ENCODE measurements around the gene TWNK. TPM values are rescaled to one million over a fixed set of nuclear protein-coding genes. Genes with fewer than 3 reads are reported as not detected.
"Not testable (repeated sequence)": the region's sequence is repeated elsewhere in the genome, so short reads cannot be mapped to it uniquely, and the experiment has no call there.

Gene TWNK
- total and polyA plus RNA-seq, 2 experiments from 2014 or later = 12.2 to 29.4 TPM

- TF ChIP-seq REST (IDR thresholded peaks at IDR 0.05; ENCODE audit: unreplicated experiment) = no peak
- TF ChIP-seq EZH2phosphoT487 (IDR thresholded peaks at IDR 0.05; ENCODE audit: unreplicated experiment) = no peak
Observed at GRCh38 chr10:100972904-100973535, 14.3 kb upstream of the TWNK start (continued).

DNA sequence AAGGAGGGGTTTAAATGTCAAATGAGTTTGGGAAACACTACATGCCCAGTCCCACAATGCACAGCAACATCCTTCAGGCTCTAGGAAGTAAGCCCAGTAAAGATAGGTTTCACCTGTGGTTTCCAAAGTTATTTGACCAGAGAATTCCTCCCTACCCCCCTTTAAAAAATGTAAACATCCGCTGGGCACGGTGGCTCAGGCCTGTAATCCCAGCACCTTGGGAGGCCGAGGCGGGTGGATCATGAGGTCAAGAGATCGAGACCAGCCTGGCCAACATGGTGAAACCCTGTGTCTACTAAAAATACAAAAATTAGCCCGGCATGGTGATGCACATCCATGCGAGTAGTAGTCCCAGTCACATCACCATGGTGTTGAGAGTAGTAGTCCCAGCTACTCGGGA is 11.9 kb upstream of the TWNK start:
- not testable (repeated sequence) for H3K79me2 ChIP-seq (replicated peaks; ENCODE audit: insufficient read depth); H3K27me3 ChIP-seq (ENCODE audit: insufficient read depth); H2AFZ ChIP-seq; H3K27ac Mint-ChIP-seq; H3K36me3 ChIP-seq (ENCODE audit: insufficient read depth); H3K9me3 Mint-ChIP-seq; H3K4me3 ChIP-seq; H3K4me3 Mint-ChIP-seq; ATAC-seq; H3K4me2 ChIP-seq; H4K20me1 ChIP-seq (replicated peaks; ENCODE audit: insufficient read depth); H3K27ac ChIP-seq (ENCODE audit: low read depth); DNase-seq (ENCODE audit: low spot score); H3K9me2 ChIP-seq (ENCODE audit: insufficient read depth); H3K36me3 Mint-ChIP-seq (ENCODE audit: low read depth); H3K27me3 Mint-ChIP-seq (ENCODE audit: insufficient read depth, low read depth, poor library complexity); H3F3A ChIP-seq (replicated peaks; ENCODE audit: low read depth)
- peaks cover 17% of the 10 kb centered on the region for H3K4me1 ChIP-seq (ENCODE audit: insufficient read depth)
- peaks cover 29% of the 10 kb centered on the region for H3K4me1 Mint-ChIP-seq

DNA sequence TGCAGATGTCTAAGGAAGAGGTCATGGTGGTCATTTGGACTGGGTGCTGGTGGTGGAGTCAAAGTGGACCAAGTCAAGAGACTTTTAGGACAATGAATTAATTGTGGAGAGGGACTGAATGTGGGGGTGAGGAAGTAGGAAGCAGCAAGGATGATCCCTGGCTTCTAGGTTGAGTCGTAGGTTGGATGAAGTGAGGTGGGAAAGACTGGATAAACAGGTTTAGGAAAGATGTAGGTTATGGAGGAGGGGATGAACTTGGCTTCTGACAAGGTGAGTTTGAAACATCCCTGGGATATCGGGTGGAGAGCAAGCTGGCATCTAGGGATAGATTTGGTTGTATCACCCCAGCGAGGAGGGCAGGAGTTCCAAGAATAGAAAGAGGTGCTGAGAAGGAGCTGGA is 10.4 kb upstream of the TWNK start:
- H3K27ac Mint-ChIP-seq = no peak overlapping the region
- Histone ChIP-seq H4K20me1 (replicated peaks; ENCODE audit: insufficient read depth) (no peaks in the 10 kb centered on the region), H3K4me3 (no peak overlapping the region), H3K27me3 (ENCODE audit: insufficient read depth) (no peaks in the 10 kb centered on the region), H3K27ac (ENCODE audit: low read depth) (no peak overlapping the region), H2AFZ (no peak overlapping the region), H3K79me2 (replicated peaks; ENCODE audit: insufficient read depth) (no peaks in the 10 kb centered on the region), H3K4me2 (no peak overlapping the region), H3K4me1 (ENCODE audit: insufficient read depth) (peaks cover 4% of the 10 kb centered on the region; the same call in 1 of the 2 replicates), H3F3A (replicated peaks; ENCODE audit: low read depth) (no peaks in the 10 kb centered on the region), H3K36me3 (ENCODE audit: insufficient read depth) (no peaks in the 10 kb centered on the region), H3K9me2 (ENCODE audit: insufficient read depth) (no peaks in the 10 kb centered on the region)
- H3K4me3 Mint-ChIP-seq = no peak overlapping the region
- TF ChIP-seq JUNB (IDR thresholded peaks at IDR 0.05; ENCODE audit: unreplicated experiment) = no peak
- TF ChIP-seq POLR2AphosphoS5 (IDR thresholded peaks at IDR 0.05; ENCODE audit: low read depth) = no peak
- no peak for TF ChIP-seq ZNF331 (CRISPR knock-in tag; IDR thresholded peaks at IDR 0.05; ENCODE audit: low read depth)
- TF ChIP-seq CREB1 (CRISPR knock-in tag; IDR thresholded peaks at IDR 0.05; ENCODE audit: low read depth) = no peak
- TF ChIP-seq EZH2phosphoT487 (IDR thresholded peaks at IDR 0.05; ENCODE audit: unreplicated experiment) = no peak
- no peak for TF ChIP-seq NANOG (IDR thresholded peaks at IDR 0.05; ENCODE audit: borderline replicate concordance)
- no peak for TF ChIP-seq ZNF114 (CRISPR knock-in tag; IDR thresholded peaks at IDR 0.05)
- H3K4me1 Mint-ChIP-seq = peaks cover 15% of the 10 kb centered on the region
- H3K9me3 Mint-ChIP-seq = no peaks in the 10 kb centered on the region
- peaks cover 3% of the 10 kb centered on the region; the same call in 1 of the 3 replicates for H3K36me3 Mint-ChIP-seq (ENCODE audit: low read depth)
- peaks cover 4% of the 10 kb centered on the region for H3K27me3 Mint-ChIP-seq (ENCODE audit: insufficient read depth, low read depth, poor library complexity)
- ATAC-seq (no peak), DNase-seq (ENCODE audit: low spot score) (no peak)

All from GM23338 (cell line).